ENCODE measurements around the gene BBOX1.
"Not testable (repeated sequence)": the region's sequence is repeated elsewhere in the genome, so short reads cannot be mapped to it uniquely, and the experiment has no call there.

The BBOX1 gene
- 0 reads per million in 2 experiments for total RNA-seq

- no peak for DNase-seq (ENCODE audit: low read depth)
These were observed at the start of gene BBOX1 for GRCh38 chr11:27040302-27041115. BBOX1 (plus strand) TSS chr11:27040815; CDS start chr11:27055431, 14,616 bp downstream.

- no peak for DNase-seq (ENCODE audit: low read depth)
These were observed 48.5 kb upstream of the BBOX1 start for GRCh38 chr11:26992031-26992541.

GRCh38 chr11:26993965-26994457 is 46.6 kb upstream of the BBOX1 start, which contains the start of gene FIBIN:
FIBIN (plus strand) TSS chr11:26994112; CDS start chr11:26994527, 415 bp downstream.
- no peak for DNase-seq (ENCODE audit: low read depth)

- no peak for DNase-seq (ENCODE audit: low read depth)
These were observed 46.0 kb upstream of the BBOX1 start for GRCh38 chr11:26994631-26995095.

- no peak for DNase-seq (ENCODE audit: low read depth)
These were observed 44.7 kb upstream of the BBOX1 start for GRCh38 chr11:26995701-26996460.

GRCh38 chr11:26997378-26997777 is 43.2 kb upstream of the BBOX1 start:
- DNase-seq (ENCODE audit: low read depth), result no peak

- not testable (repeated sequence) for DNase-seq (ENCODE audit: low read depth)
These were observed 39.4 kb upstream of the BBOX1 start for GRCh38 chr11:27001136-27001730.

- DNase-seq (ENCODE audit: low read depth), result no peak
These were observed 38.2 kb upstream of the BBOX1 start for GRCh38 chr11:27002431-27002830.

- no peak for DNase-seq (ENCODE audit: low read depth)
These were observed 37.8 kb upstream of the BBOX1 start for GRCh38 chr11:27002838-27003237.

GRCh38 chr11:27004103-27004502 is 36.5 kb upstream of the BBOX1 start:
- DNase-seq (ENCODE audit: low read depth), result no peak

GRCh38 chr11:27008811-27009535 is 31.6 kb upstream of the BBOX1 start:
- DNase-seq (ENCODE audit: low read depth), result no peak

- no peak for DNase-seq (ENCODE audit: low read depth)
These were observed 28.9 kb upstream of the BBOX1 start for GRCh38 chr11:27011560-27012233.

GRCh38 chr11:27012234-27012921 is 28.2 kb upstream of the BBOX1 start:
- no peak for DNase-seq (ENCODE audit: low read depth)

- DNase-seq (ENCODE audit: low read depth), result no peak
These were observed 26.7 kb upstream of the BBOX1 start for GRCh38 chr11:27013781-27014361.

- no peak for DNase-seq (ENCODE audit: low read depth)
These were observed 21.6 kb upstream of the BBOX1 start for GRCh38 chr11:27018902-27019529.

- DNase-seq (ENCODE audit: low read depth), result no peak
These were observed 19.9 kb upstream of the BBOX1 start for GRCh38 chr11:27020751-27021150.

GRCh38 chr11:27022659-27023251 is 17.9 kb upstream of the BBOX1 start:
- no peak for DNase-seq (ENCODE audit: low read depth)

- DNase-seq (ENCODE audit: low read depth), result no peak
These were observed 15.8 kb upstream of the BBOX1 start for GRCh38 chr11:27024865-27025264.

Measured in T follicular helper cell (primary cell).